BJ (cell line): ENCODE measurements around the gene DDX46. TPM values are rescaled to one million over a fixed set of nuclear protein-coding genes. Genes with fewer than 3 reads are reported as not detected.
"Not testable (repeated sequence)": the region's sequence is repeated elsewhere in the genome, so short reads cannot be mapped to it uniquely, and the experiment has no call there.

Experiments used
- CTCF ChIA-PET: fragments of 350-600 bp; formaldehyde crosslinking; extraction: SDS; loops from one replicate; lab custom pipeline; 2021; ENCODE audit warnings: antibody characterized with exemption, inconsistent platforms; lab: Yijun Ruan, JAX
- POLR2A ChIA-PET: fragments of 300-600 bp; sonication (Branson Sonifier 250); formaldehyde crosslinking; extraction: SDS; loops from one replicate; lab custom pipeline; 2021; ENCODE audit warnings: antibody characterized with exemption; lab: Charles Lee
- DNase-seq: peaks from one replicate; pipeline ENCODE4 v3.0.0-alpha.2; 2011; ENCODE audit warnings: low read depth
- H3K27me3 ChIP-seq: 2 replicates; pipeline ENCODE4 v1.6.0; 2011; ENCODE audit warnings: low read length; ENCODE audit not compliant: control insufficient read depth, insufficient read depth
- H3K36me3 ChIP-seq: 2 replicates; pipeline ENCODE4 v1.5.1; 2011; ENCODE audit warnings: low read length; ENCODE audit not compliant: control insufficient read depth, insufficient read depth
- H3K4me3 ChIP-seq: 2 replicates; pipeline ENCODE4 v1.5.1; 2011; ENCODE audit warnings: low read depth, mild to moderate bottlenecking, control low read depth, low read length
- polyA plus RNA-seq: library from polyadenylated mRNA; depleted of rRNA; stranded (reverse); fragments of >200 nt; gene quantifications from 2 replicates; pipeline ENCODE4 v1.2.3, GENCODE V29; 2011
- TF ChIP-seq, protein P1 (sequence below): IDR thresholded peaks from 2 replicates; pipeline ENCODE4 v1.5.1; 2011; ENCODE audit warnings: low read depth, mild to moderate bottlenecking, control low read depth, inconsistent platforms, low read length, moderate library complexity; ENCODE audit not compliant: insufficient read depth

The DDX46 gene
- polyA plus RNA-seq, 1 experiment: 19.4 TPM

GRCh38 chr5:134738963-134739661 lies 19.5 kb upstream of the DDX46 start:
- ChIA-PET CTCF (interaction anchor here (0.6 to 3.9 kb wide), 10 partner anchors 7 to 436 kb away, joined by 3 to 29 read pairs (median 3); partner anchors contain the start of genes DDX46 and PCBD2), POLR2A (interaction anchor here (0.5 to 1.0 kb wide), 3 partner anchors 18 to 107 kb away, joined by 3 to 4 read pairs (median 3); partner anchors contain the start of gene C5orf24)
- H3K27me3 ChIP-seq: no peaks in the 10 kb centered on the region
- H3K36me3 ChIP-seq: peaks cover 2% of the 10 kb centered on the region; the same call in 1 of the 2 replicates
- no peak for DNase-seq
- H3K4me3 ChIP-seq: peak overlapping the region; percentile 76
- TF ChIP-seq, protein P1, sequence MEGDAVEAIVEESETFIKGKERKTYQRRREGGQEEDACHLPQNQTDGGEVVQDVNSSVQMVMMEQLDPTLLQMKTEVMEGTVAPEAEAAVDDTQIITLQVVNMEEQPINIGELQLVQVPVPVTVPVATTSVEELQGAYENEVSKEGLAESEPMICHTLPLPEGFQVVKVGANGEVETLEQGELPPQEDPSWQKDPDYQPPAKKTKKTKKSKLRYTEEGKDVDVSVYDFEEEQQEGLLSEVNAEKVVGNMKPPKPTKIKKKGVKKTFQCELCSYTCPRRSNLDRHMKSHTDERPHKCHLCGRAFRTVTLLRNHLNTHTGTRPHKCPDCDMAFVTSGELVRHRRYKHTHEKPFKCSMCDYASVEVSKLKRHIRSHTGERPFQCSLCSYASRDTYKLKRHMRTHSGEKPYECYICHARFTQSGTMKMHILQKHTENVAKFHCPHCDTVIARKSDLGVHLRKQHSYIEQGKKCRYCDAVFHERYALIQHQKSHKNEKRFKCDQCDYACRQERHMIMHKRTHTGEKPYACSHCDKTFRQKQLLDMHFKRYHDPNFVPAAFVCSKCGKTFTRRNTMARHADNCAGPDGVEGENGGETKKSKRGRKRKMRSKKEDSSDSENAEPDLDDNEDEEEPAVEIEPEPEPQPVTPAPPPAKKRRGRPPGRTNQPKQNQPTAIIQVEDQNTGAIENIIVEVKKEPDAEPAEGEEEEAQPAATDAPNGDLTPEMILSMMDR: 0 out of 2 replicates have a peak, but pooled peaks have one; percentile 1

GRCh38 chr5:134741052-134741451 lies 17.5 kb upstream of the DDX46 start:
- DNase-seq: no peak
- H3K36me3 ChIP-seq: peaks cover 2% of the 10 kb centered on the region; the same call in 1 of the 2 replicates
- H3K27me3 ChIP-seq: no peaks in the 10 kb centered on the region
- ChIA-PET POLR2A (no interaction called here), CTCF (interaction anchor here (0.9 to 3.9 kb wide), 5 partner anchors 9 to 164 kb away, joined by 3 to 29 read pairs (median 7); partner anchors contain the start of genes DDX46 and PCBD2)
- no peak overlapping the region for H3K4me3 ChIP-seq
- TF ChIP-seq, protein P1: no peak

DNA sequence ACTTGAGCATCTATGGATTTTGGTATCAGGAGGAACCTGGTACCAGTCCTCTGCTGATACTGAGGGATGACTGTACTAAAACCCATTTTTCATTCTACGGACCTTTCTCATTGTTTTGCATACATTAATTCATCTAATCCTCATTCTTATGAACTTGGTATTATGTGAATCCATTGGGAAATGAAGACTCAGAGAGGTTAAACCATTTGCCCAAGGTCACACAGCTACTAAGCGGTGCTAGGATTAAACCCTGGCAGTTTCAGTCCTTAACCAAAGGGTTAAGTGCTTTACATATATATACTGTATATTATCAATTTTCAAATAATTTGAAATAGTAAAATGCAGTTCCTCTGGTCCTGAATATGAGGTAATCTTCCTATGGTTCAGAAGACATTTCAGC lies 16.4 kb upstream of the DDX46 start:
- Histone ChIP-seq H3K4me3 (no peak overlapping the region), H3K36me3 (peaks cover 2% of the 10 kb centered on the region; the same call in 1 of the 2 replicates), H3K27me3 (no peaks in the 10 kb centered on the region)
- CTCF ChIA-PET: interaction anchor here (0.6 to 0.7 kb wide), 3 partner anchors 8 to 831 kb away, joined by 3 to 4 read pairs (median 3); no protein-coding TSS in a partner anchor
- DNase-seq: no peak
- POLR2A ChIA-PET: no interaction called here
- TF ChIP-seq, protein P1: no peak

- H3K4me3 ChIP-seq: no peak overlapping the region
- H3K36me3 ChIP-seq: 0 out of 2 replicates have a peak, but pooled peaks cover 1% of the 10 kb centered on the region
- CTCF ChIA-PET: interaction anchor here (0.6 to 1.3 kb wide), 2 partner anchors 9 to 63 kb away, joined by 3 to 4 read pairs; partner anchors contain the start of gene DDX46
- POLR2A ChIA-PET: no interaction called here
- no peak for DNase-seq
- TF ChIP-seq, protein P1: no peak
- no peaks in the 10 kb centered on the region for H3K27me3 ChIP-seq
Measured at GRCh38 chr5:134749415-134749814, 9.2 kb upstream of the DDX46 start.

DNA sequence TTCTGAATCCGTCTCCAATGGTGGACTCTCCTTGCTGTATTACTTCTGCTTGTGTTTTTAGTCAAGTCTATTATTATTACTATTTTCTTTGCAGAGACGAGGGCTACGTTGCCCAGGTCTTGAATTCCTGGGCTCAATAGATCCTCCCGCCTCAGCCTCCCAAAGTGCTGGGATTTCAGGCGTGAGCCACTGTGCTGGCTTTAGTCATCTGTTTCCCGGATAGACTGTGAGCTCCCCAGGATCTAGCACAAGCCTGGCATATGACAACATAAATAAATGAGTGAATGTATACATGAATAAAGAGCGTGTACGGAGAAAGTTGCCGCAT lies 439 bp upstream of the DDX46 start:
- TF ChIP-seq, protein P1: no peak
- CTCF ChIA-PET: interaction anchor here (1.0 to 5.3 kb wide), 5 partner anchors 9 to 146 kb away, joined by 3 to 29 read pairs (median 4); partner anchors contain the start of genes CAMLG and PCBD2
- Histone ChIP-seq H3K27me3 (no peaks in the 10 kb centered on the region), H3K4me3 (peak overlapping the region; percentile 82), H3K36me3 (no peaks in the 10 kb centered on the region)
- POLR2A ChIA-PET: no interaction called here
- no peak for DNase-seq

DNA sequence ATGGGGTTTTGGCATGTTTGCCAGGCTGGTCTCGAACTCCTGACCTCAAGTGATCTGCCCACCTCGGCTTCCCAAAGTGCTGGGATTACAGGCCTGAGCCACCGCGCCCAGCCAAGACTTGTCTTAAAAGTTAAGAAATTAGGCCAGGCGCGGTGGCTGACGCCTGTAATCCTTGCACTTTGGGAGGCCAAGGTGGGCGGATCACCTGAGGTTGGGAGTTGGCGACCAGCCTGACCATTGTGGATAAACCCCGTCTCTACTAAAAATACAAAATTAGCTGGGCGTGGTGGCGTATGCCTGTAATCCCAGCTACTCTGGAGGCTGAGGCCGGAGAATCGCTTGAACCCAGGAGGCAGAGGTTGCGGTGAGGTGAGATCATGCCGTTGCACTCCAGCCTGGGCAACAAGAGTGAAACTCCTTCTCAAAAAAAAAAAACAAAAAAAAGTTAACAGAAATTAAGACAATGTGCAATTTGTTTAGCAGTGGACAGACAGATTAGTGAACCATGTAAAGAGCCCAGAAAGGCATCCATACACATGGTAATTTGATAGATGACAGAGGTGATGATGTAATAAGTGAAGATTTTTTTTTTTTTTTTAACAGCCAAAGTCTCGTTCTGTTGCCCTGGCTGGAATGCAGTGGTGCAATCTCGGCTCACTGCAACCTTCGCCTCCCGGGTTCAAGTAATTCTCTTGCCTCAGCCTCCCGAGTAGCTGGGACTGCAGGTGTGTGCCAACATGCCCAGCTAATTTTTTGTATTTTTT lies 9.1 kb downstream of the DDX46 start:
- H3K36me3 ChIP-seq: peaks cover 14% of the 10 kb centered on the region
- POLR2A ChIA-PET, H3K4me3 ChIP-seq, DNase-seq, H3K27me3 ChIP-seq: not testable (repeated sequence)
- CTCF ChIA-PET: interaction anchor here (0.7 kb wide), 1 partner anchor 9 kb away, joined by 4 read pairs; the partner anchor contains the start of gene DDX46
